Smooth muscle cell (in vitro differentiated cells): ENCODE data around the gene LOC128125822.

Source experiments
- DNase-seq: peaks from one replicate; lab custom pipeline; 2025; ENCODE audit not compliant: unreplicated experiment; lab: John Stamatoyannopoulos, UW
- H2AFZ ChIP-seq: fragments of 200-600 bp; sonication (generic); 2 replicates; pipeline ENCODE4 v1.6.0; 2016; ENCODE audit warnings: antibody characterized with exemption, low read depth, mild to moderate bottlenecking
- H3F3A ChIP-seq: fragments of 200-600 bp; sonication (generic); 2 replicates; pipeline ENCODE4 v1.6.0; 2017; ENCODE audit warnings: antibody characterized with exemption, low read depth
- H3K27ac ChIP-seq: fragments of 200-600 bp; sonication (generic); 2 replicates; pipeline ENCODE4 v1.5.1; 2016; ENCODE audit warnings: low read depth, mild to moderate bottlenecking
- H3K27me3 ChIP-seq: fragments of 200-600 bp; sonication (generic); 2 replicates; pipeline ENCODE4 v1.6.1; 2016; ENCODE audit warnings: low read depth, mild to moderate bottlenecking
- H3K36me3 ChIP-seq: fragments of 200-600 bp; sonication (generic); 2 replicates; pipeline ENCODE4 v1.5.1; 2016; ENCODE audit warnings: low read depth
- H3K4me1 ChIP-seq: fragments of 200-600 bp; sonication (generic); 2 replicates; pipeline ENCODE4 v1.5.1; 2016; ENCODE audit warnings: low read depth
- H3K4me2 ChIP-seq: fragments of 200-600 bp; sonication (generic); 2 replicates; pipeline ENCODE4 v1.6.0; 2016; ENCODE audit warnings: mild to moderate bottlenecking
- H3K4me3 ChIP-seq: fragments of 200-600 bp; sonication (generic); 2 replicates; pipeline ENCODE4 v1.5.1; 2016; ENCODE audit warnings: mild to moderate bottlenecking
- H3K79me2 ChIP-seq: fragments of 200-600 bp; sonication (generic); 2 replicates; pipeline ENCODE4 v1.6.0; 2016; ENCODE audit warnings: low read depth, mild to moderate bottlenecking
- H3K9ac ChIP-seq: fragments of 200-600 bp; sonication (generic); 2 replicates; pipeline ENCODE4 v1.6.0; 2016; ENCODE audit warnings: low read depth
- H3K9me3 ChIP-seq: fragments of 200-600 bp; sonication (generic); replicated peaks from 2 replicates; pipeline ENCODE4 v1.5.1; 2016; ENCODE audit warnings: low read depth
- H4K20me1 ChIP-seq: fragments of 200-600 bp; sonication (generic); 2 replicates; pipeline ENCODE4 v1.6.0; 2016; ENCODE audit warnings: low read depth
- WGBS: methylation state at CpG from one replicate; pipeline ENCODE4 v1.1.7; 2016; ENCODE audit warnings: low lambda C conversion rate; 5-methylcytosine and 5-hydroxymethylcytosine counted together
- TF ChIP-seq, protein P1 (sequence below): fragments of 200-600 bp; sonication (generic); IDR thresholded peaks from 2 replicates; pipeline ENCODE4 v1.5.1; 2017; ENCODE audit warnings: borderline replicate concordance, mild to moderate bottlenecking, antibody characterized with exemption; ENCODE audit not compliant: insufficient read depth, poor library complexity, severe bottlenecking

The LOC128125822 gene

GRCh38 chr6:63598049-63599036 is 26.1 kb downstream of the LOC128125822 start:
- DNase-seq, result peak; percentile 3
- H3K4me1 ChIP-seq, result peaks cover 5% of the 10 kb centered on the region
- no peaks in the 10 kb centered on the region for H3K27me3 ChIP-seq
- TF ChIP-seq, protein P1, sequence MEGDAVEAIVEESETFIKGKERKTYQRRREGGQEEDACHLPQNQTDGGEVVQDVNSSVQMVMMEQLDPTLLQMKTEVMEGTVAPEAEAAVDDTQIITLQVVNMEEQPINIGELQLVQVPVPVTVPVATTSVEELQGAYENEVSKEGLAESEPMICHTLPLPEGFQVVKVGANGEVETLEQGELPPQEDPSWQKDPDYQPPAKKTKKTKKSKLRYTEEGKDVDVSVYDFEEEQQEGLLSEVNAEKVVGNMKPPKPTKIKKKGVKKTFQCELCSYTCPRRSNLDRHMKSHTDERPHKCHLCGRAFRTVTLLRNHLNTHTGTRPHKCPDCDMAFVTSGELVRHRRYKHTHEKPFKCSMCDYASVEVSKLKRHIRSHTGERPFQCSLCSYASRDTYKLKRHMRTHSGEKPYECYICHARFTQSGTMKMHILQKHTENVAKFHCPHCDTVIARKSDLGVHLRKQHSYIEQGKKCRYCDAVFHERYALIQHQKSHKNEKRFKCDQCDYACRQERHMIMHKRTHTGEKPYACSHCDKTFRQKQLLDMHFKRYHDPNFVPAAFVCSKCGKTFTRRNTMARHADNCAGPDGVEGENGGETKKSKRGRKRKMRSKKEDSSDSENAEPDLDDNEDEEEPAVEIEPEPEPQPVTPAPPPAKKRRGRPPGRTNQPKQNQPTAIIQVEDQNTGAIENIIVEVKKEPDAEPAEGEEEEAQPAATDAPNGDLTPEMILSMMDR, result peak; percentile 76
- no peak overlapping the region for H3K9ac ChIP-seq
- H3K36me3 ChIP-seq, result no peaks in the 10 kb centered on the region
- WGBS, result 5% methylated on average over 23 of the region's 23 CpGs
- peak overlapping the region; percentile 89 for H3K4me2 ChIP-seq
- no peaks in the 10 kb centered on the region for H4K20me1 ChIP-seq
- peak overlapping the region; percentile 92 for H2AFZ ChIP-seq
- H3K27ac ChIP-seq, result no peak overlapping the region
- no peaks in the 10 kb centered on the region for H3K79me2 ChIP-seq
- H3K9me3 ChIP-seq, result no peaks in the 10 kb centered on the region
- H3K4me3 ChIP-seq, result peak overlapping the region; percentile 64
- H3F3A ChIP-seq, result no peaks in the 10 kb centered on the region

GRCh38 chr6:63599243-63599642 is 27.0 kb downstream of the LOC128125822 start:
- H3K9ac ChIP-seq, result no peak overlapping the region
- H3K79me2 ChIP-seq, result no peaks in the 10 kb centered on the region
- H3K4me3 ChIP-seq, result no peak overlapping the region
- no peaks in the 10 kb centered on the region for H3K9me3 ChIP-seq
- peaks cover 5% of the 10 kb centered on the region for H3K4me1 ChIP-seq
- no peak overlapping the region for H3K27ac ChIP-seq
- TF ChIP-seq, protein P1, result no peak
- no peaks in the 10 kb centered on the region for H3K27me3 ChIP-seq
- peak overlapping the region; percentile 92 for H2AFZ ChIP-seq
- no peaks in the 10 kb centered on the region for H4K20me1 ChIP-seq
- H3F3A ChIP-seq, result no peaks in the 10 kb centered on the region
- H3K36me3 ChIP-seq, result no peaks in the 10 kb centered on the region
- 87% methylated on average over 7 of the region's 7 CpGs for WGBS
- no peak overlapping the region for H3K4me2 ChIP-seq
- DNase-seq, result no peak

- Histone ChIP-seq H4K20me1 (no peaks in the 10 kb centered on the region), H2AFZ (no peak overlapping the region), H3K27ac (no peak overlapping the region), H3K36me3 (no peaks in the 10 kb centered on the region), H3F3A (no peaks in the 10 kb centered on the region), H3K27me3 (no peaks in the 10 kb centered on the region), H3K9me3 (no peaks in the 10 kb centered on the region), H3K4me3 (no peak overlapping the region), H3K9ac (no peak overlapping the region), H3K79me2 (no peaks in the 10 kb centered on the region), H3K4me1 (peaks cover 5% of the 10 kb centered on the region), H3K4me2 (no peak overlapping the region)
- 92% methylated on average over 6 of the region's 6 CpGs for WGBS
- TF ChIP-seq, protein P1, result no peak
- no peak for DNase-seq
Measured at GRCh38 chr6:63600136-63600535, 27.9 kb downstream of the LOC128125822 start.
